HEK293 (cell line): ENCODE data around the gene ZNF546.

Source experiments
- CTCF ChIA-PET: fragments of 350-600 bp; formaldehyde crosslinking; extraction: SDS; loops from one replicate; lab custom pipeline; 2021; ENCODE audit warnings: antibody characterized with exemption; lab: Yijun Ruan, JAX
- POLR2A ChIA-PET: fragments of 300-600 bp; formaldehyde crosslinking; extraction: SDS; loops from one replicate; lab custom pipeline; 2020; ENCODE audit warnings: antibody characterized with exemption, inconsistent platforms; lab: Yijun Ruan, JAX
- H3K27ac ChIP-seq: fragments of 200-500 bp; sonication (Bioruptor generic); 2 replicates; pipeline ENCODE4 v1.5.1; 2014; ENCODE audit warnings: low read depth, low read length, control low read depth, inconsistent platforms; ENCODE audit errors: extremely low read depth
- H3K36me3 ChIP-seq, 2 experiments: fragments of 200-500 bp in 1 of 2; sonication (Bioruptor generic) in 1 of 2; 1 replicate in 1 of 2; 2 replicates in 1 of 2; pipeline ENCODE4 v1.5.1; 2014 to 2017; ENCODE audit warnings: inconsistent platforms in 2 of 2, low read length in 2 of 2; ENCODE audit not compliant: control insufficient read depth in 2 of 2, insufficient read depth in 1 of 2
- H3K4me1 ChIP-seq: fragments of 200-500 bp; sonication (Bioruptor generic); 2 replicates; pipeline ENCODE4 v1.5.1; 2014; ENCODE audit warnings: mild to moderate bottlenecking, low read length, inconsistent platforms; ENCODE audit not compliant: control insufficient read depth, insufficient read depth
- H3K4me3 ChIP-seq: 2 replicates; pipeline ENCODE4 v1.5.1; 2011; ENCODE audit warnings: low read depth, mild to moderate bottlenecking, control low read depth, low read length, moderate library complexity
- H3K9me3 ChIP-seq: fragments of 200-500 bp; sonication (Bioruptor generic); 2 replicates; pipeline ENCODE4 v1.5.1; 2014; ENCODE audit warnings: low read depth, low read length, inconsistent platforms; ENCODE audit not compliant: control insufficient read depth, insufficient read depth
- BCL6B ChIP-seq: fragments of 450-650 bp; formaldehyde crosslinking; IDR thresholded peaks from 2 replicates; pipeline ENCODE4 v1.5.1; 2017; ENCODE audit warnings: missing biosample characterization, missing genetic modification characterization
- ELK4 ChIP-seq: IDR thresholded peaks from 2 replicates; pipeline ENCODE4 v1.6.1; 2011; ENCODE audit warnings: mild to moderate bottlenecking, low read depth, low read length, borderline replicate concordance
- KLF9 ChIP-seq: fragments of 450-650 bp; formaldehyde crosslinking; IDR thresholded peaks from 2 replicates; pipeline ENCODE4 v1.5.1; 2016; ENCODE audit warnings: missing biosample characterization, missing genetic modification characterization, low read depth
- PATZ1 ChIP-seq: fragments of 450-650 bp; formaldehyde crosslinking; IDR thresholded peaks from 2 replicates; pipeline ENCODE4 v1.5.1; 2016; ENCODE audit warnings: missing biosample characterization, missing genetic modification characterization
- SCRT1 ChIP-seq: fragments of 450-650 bp; formaldehyde crosslinking; IDR thresholded peaks from 2 replicates; pipeline ENCODE4 v1.5.1; 2016; ENCODE audit warnings: missing biosample characterization, missing genetic modification characterization, borderline replicate concordance
- SP2 ChIP-seq: fragments of 450-650 bp; formaldehyde crosslinking; IDR thresholded peaks from 2 replicates; pipeline ENCODE4 v1.5.1; 2016; ENCODE audit warnings: missing biosample characterization, missing genetic modification characterization
- ZBTB26 ChIP-seq: fragments of 450-650 bp; formaldehyde crosslinking; optimal IDR thresholded peaks from 2 replicates; pipeline ENCODE3; 2016; ENCODE audit warnings: missing biosample characterization, mild to moderate bottlenecking, missing genetic modification characterization
- ZFP3 ChIP-seq: fragments of 450-650 bp; formaldehyde crosslinking; IDR thresholded peaks from 2 replicates; pipeline ENCODE4 v1.5.1; 2016; ENCODE audit warnings: low read depth, missing biosample characterization, missing genetic modification characterization
- ZNF211 ChIP-seq: fragments of 450-650 bp; formaldehyde crosslinking; IDR thresholded peaks from 2 replicates; pipeline ENCODE4 v1.5.1; 2016; ENCODE audit warnings: low read depth, missing biosample characterization, missing genetic modification characterization
- ZNF214 ChIP-seq: fragments of 450-650 bp; formaldehyde crosslinking; IDR thresholded peaks from 2 replicates; pipeline ENCODE4 v1.5.1; 2017; ENCODE audit warnings: missing biosample characterization, mild to moderate bottlenecking, missing genetic modification characterization, borderline replicate concordance
- ZNF223 ChIP-seq: fragments of 450-650 bp; formaldehyde crosslinking; IDR thresholded peaks from 2 replicates; pipeline ENCODE4 v1.5.1; 2016; ENCODE audit warnings: missing biosample characterization, missing genetic modification characterization
- ZNF341 ChIP-seq: fragments of 450-650 bp; formaldehyde crosslinking; IDR thresholded peaks from 2 replicates; pipeline ENCODE4; 2016; ENCODE audit warnings: low read depth, missing biosample characterization, missing genetic modification characterization
- ZNF48 ChIP-seq: fragments of 450-650 bp; formaldehyde crosslinking; IDR thresholded peaks from 2 replicates; pipeline ENCODE4 v1.5.1; 2016; ENCODE audit warnings: missing biosample characterization, missing genetic modification characterization
- ZNF514 ChIP-seq: fragments of 450-650 bp; formaldehyde crosslinking; IDR thresholded peaks from 2 replicates; pipeline ENCODE4 v1.5.1; 2016; ENCODE audit warnings: missing biosample characterization, missing genetic modification characterization
- ZNF518A ChIP-seq: fragments of 450-650 bp; formaldehyde crosslinking; conservative IDR thresholded peaks from 2 replicates; pipeline ENCODE4 v1.5.1; 2016; ENCODE audit warnings: low read depth, missing biosample characterization, missing genetic modification characterization
- ZNF549 ChIP-seq: fragments of 450-650 bp; IDR thresholded peaks from 2 replicates; pipeline ENCODE4 v1.5.1; 2018; ENCODE audit warnings: missing biosample characterization, missing genetic modification characterization, mild to moderate bottlenecking, inconsistent platforms, moderate library complexity
- ZNF558 ChIP-seq: fragments of 450-650 bp; formaldehyde crosslinking; IDR thresholded peaks from 2 replicates; pipeline ENCODE4 v1.5.1; 2016; ENCODE audit warnings: missing biosample characterization, missing genetic modification characterization
- ZNF843 ChIP-seq: fragments of 450-650 bp; formaldehyde crosslinking; IDR thresholded peaks from 2 replicates; pipeline ENCODE4 v1.5.1; 2016; ENCODE audit warnings: missing biosample characterization, missing genetic modification characterization
- ZXDB ChIP-seq: fragments of 450-650 bp; formaldehyde crosslinking; IDR thresholded peaks from 2 replicates; pipeline ENCODE4 v1.5.1; 2016; ENCODE audit warnings: missing biosample characterization, missing genetic modification characterization

The ZNF546 gene

GRCh38 chr19:39963898-39964297 lies 33.0 kb upstream of the ZNF546 start:
- H3K27ac ChIP-seq = no peak overlapping the region
- TF ChIP-seq ZXDB (tag by site-specific recombination) (no peak), ZNF843 (tag by site-specific recombination) (no peak), ELK4 (no peak), ZFP3 (no peak), ZBTB26 (no peak), SCRT1 (tag by site-specific recombination) (no peak), ZNF518A (tag by site-specific recombination) (no peak), PATZ1 (tag by site-specific recombination) (no peak), ZNF223 (tag by site-specific recombination) (no peak), SP2 (tag by site-specific recombination) (no peak), BCL6B (tag by site-specific recombination) (no peak), ZNF48 (tag by site-specific recombination) (no peak), KLF9 (tag by site-specific recombination) (no peak), ZNF514 (no peak), ZNF214 (no peak), ZNF341 (tag by site-specific recombination) (no peak), ZNF558 (tag by site-specific recombination) (no peak), ZNF549 (tag by site-specific recombination) (no peak), ZNF211 (tag by site-specific recombination) (no peak)
- no peak overlapping the region for H3K4me3 ChIP-seq
- peaks cover 3% of the 10 kb centered on the region for H3K4me1 ChIP-seq
- ChIA-PET POLR2A (no interaction called here), CTCF (no interaction called here)
- peaks cover 0 to 3% of the 10 kb centered on the region in 2 experiments; a peak in 2 of 3 replicates for H3K36me3 ChIP-seq
- H3K9me3 ChIP-seq = peaks cover 2% of the 10 kb centered on the region; the same call in 1 of the 2 replicates
